Measurements from ENCODE around the gene DHX58. TPM values are rescaled to one million over a fixed set of nuclear protein-coding genes. Genes with fewer than 3 reads are reported as not detected.
A peak's percentile ranks its signal among the peaks of the same experiment; 100 is the strongest.

Gene DHX58
- total RNA-seq, 8 experiments from 2014 or later: 0.33 to 29.3 (median 3.3) TPM

DNA sequence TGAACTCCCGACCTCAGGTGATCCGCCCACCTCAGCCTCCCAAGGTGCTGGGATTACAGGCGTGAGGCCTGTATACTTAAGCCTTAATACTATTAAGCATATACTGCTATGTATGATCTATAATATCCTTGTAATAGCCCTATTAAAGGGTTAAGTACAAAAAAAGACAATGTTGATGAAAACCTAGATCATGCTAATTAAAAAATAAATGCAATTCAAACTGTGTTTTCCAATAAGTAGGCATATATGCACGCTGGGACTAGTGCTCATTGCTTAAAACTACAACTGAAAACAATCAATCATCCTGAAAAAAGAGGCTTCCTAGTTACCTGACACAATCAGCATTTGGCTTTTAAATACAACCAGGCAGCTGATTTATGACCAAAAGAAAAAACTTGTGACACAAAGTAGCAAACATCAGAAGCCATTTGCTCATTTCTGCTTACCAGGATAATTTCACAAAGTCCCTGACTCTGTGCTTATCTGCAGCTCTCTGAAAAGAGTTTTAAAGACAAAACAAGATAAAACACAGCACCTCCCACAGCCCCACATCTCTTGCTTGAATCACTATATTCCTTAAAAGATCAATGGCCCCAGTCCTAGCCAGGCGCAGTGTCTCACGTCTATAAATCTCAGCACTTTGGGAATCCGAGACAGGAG, 25.3 kb downstream of the DHX58 start:
- Histone ChIP-seq H3K4me1 (replicated peaks in 1 of 2) (peaks cover 7% of the 10 kb centered on the region in 2 donors), H3K4me3 (no peak overlapping the region), H3K27ac (no peak overlapping the region)
- WGBS, 10 experiments: 0 to 64% (median 32%) methylated on average over 1 to 7 of the region's 7 CpGs; no CpG with 5 or more reads in 2 of the 10 experiments
- ATAC-seq (replicated peaks in 6 of 8): no peak
- in situ Hi-C loops (cut with MboI; ENCODE audit: low pct_unique_long_range_greater_than_20kb in 2 of 9, low sequenced_read_pairs in 9 of 9, unreplicated experiment in 9 of 9): no loop called here

DNA sequence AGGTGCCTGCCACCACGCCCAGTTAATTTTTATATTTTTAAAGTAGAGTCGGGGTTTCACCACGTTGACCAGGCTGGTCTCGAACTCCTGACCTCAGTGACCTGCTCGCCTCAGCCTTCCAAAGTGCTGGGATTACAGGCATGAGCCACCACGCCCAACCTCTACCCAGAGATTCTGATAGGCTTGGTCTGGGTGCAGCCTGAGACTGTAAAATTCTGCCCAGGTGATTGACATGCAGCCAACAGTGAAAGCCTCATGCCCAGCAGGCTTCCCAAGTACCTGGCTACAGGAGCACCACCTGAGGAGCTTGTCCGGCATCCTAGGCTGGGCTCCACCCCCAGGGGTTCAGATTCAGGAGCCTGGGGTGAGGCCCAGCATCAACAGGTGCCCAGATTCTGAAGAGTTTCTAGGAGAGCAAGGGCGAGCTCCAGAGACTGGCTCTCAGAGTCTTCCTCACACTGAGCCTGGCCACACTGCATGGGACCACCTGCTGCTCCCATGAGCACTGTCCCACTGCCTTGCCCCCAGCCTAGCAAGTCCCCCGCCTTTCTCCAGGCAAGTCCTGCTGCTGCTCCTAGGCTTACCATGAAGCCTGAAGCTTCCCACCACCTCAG, 30.9 kb downstream of the DHX58 start:
- no peaks in the 10 kb centered on the region for H3K4me1 ChIP-seq (replicated peaks in 1 of 2)
- no peak overlapping the region for H3K27ac ChIP-seq
- H3K4me3 ChIP-seq: no peak overlapping the region
- WGBS, 10 experiments: 30 to 93% (median 80%) methylated on average over 1 to 7 of the region's 9 CpGs; no CpG with 5 or more reads in 3 of the 10 experiments
- no peak for ATAC-seq (replicated peaks in 6 of 8)
- in situ Hi-C loops (cut with MboI; ENCODE audit: low pct_unique_long_range_greater_than_20kb in 2 of 9, low sequenced_read_pairs in 9 of 9, unreplicated experiment in 9 of 9): no loop called here

DNA sequence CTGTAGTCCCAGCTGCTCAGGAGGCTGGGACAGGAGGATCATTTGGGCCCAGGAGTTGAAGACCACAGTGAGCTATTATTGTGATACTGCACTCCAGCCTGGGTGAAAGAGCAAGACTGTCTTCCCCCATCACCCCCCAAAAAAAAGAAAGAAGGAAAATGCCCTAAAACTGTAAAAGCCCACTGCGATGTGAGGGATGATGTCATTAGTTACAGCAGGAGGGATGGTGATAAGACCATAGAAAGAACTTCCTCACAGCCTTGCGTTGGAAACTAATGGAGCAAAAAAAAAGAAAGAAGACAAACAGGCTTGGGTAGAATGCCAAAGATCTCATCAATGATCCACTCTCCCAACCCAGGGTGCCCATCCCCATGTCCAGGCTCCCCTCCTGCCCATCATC, 33.0 kb downstream of the DHX58 start:
- 50 to 100% (median 88%) methylated on average over 1 to 2 of the region's 2 CpGs; no CpG with 5 or more reads in 3 of the 10 experiments for WGBS, 10 experiments
- Histone ChIP-seq H3K27ac (no peak overlapping the region), H3K4me1 (replicated peaks in 1 of 2) (no peaks in the 10 kb centered on the region), H3K4me3 (no peak overlapping the region)
- in situ Hi-C loops (cut with MboI; ENCODE audit: low pct_unique_long_range_greater_than_20kb in 2 of 9, low sequenced_read_pairs in 9 of 9, unreplicated experiment in 9 of 9): no loop called here
- no peak for ATAC-seq (replicated peaks in 6 of 8)

DNA sequence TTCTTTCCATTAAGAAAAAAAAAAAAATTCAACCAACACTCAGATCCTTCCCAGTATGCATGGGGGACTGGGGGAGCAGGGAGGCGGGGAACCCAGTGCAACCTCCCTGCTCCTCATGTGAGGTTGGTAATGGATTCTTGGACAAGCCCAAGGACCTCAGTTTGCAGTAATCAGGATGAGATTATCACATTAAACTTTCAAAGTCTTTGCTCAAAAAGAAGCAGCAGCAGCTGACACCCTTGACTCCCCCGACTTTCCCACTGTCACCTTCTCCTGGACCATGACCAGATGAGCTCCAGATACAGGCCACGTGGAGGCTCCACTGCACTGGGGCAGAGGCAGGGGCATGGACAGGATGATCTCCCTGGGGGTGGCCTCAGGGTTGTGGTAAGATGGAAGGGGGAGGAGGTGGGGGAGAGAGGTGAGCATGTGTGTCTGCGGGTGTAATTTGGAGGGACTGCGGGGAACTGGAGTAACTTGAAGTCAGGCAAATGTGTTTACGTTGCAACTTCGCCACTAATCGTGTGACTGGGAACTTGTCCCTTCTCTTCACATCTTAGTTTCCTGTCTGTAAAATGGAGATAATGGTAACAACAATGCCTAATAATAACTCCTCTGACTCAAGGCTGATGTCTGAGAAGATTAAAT, 34.0 kb downstream of the DHX58 start:
- ATAC-seq (replicated peaks in 6 of 8): no peak
- in situ Hi-C loops (cut with MboI; ENCODE audit: low pct_unique_long_range_greater_than_20kb in 2 of 9, low sequenced_read_pairs in 9 of 9, unreplicated experiment in 9 of 9): no loop called here
- 40 to 94% (median 75%) methylated on average over 1 to 2 of the region's 8 CpGs; no CpG with 5 or more reads in 5 of the 10 experiments for WGBS, 10 experiments
- Histone ChIP-seq H3K4me1 (replicated peaks in 1 of 2) (no peaks in the 10 kb centered on the region), H3K27ac (no peak overlapping the region), H3K4me3 (no peak overlapping the region)

DNA sequence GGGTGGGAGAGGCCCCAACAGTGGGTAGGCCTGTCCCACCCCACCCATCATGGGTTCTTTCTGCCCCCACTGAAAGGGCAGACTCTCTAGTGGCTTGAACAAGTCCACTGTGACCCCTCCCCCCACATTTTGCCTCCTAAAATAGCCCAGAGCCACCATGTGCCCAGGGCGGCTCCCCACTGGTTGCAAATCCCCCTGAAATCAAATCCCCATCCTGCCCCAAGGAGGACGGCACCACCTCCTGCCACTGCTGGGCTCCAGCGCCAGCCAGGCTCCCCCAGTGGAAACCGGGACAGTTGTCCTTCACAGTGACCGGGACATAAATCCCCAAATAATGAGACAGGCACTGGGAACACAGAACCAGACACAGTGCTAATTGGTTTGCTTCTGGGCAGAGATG, 34.8 kb downstream of the DHX58 start:
- no peak for ATAC-seq (replicated peaks in 6 of 8)
- Histone ChIP-seq H3K27ac (no peak overlapping the region), H3K4me1 (replicated peaks in 1 of 2) (no peaks in the 10 kb centered on the region), H3K4me3 (no peak overlapping the region)
- 50 to 80% (median 60%) methylated on average over 1 to 2 of the region's 5 CpGs; no CpG with 5 or more reads in 6 of the 10 experiments for WGBS, 10 experiments
- in situ Hi-C loops (cut with MboI; ENCODE audit: low pct_unique_long_range_greater_than_20kb in 2 of 9, low sequenced_read_pairs in 9 of 9, unreplicated experiment in 9 of 9): no loop called here

DNA sequence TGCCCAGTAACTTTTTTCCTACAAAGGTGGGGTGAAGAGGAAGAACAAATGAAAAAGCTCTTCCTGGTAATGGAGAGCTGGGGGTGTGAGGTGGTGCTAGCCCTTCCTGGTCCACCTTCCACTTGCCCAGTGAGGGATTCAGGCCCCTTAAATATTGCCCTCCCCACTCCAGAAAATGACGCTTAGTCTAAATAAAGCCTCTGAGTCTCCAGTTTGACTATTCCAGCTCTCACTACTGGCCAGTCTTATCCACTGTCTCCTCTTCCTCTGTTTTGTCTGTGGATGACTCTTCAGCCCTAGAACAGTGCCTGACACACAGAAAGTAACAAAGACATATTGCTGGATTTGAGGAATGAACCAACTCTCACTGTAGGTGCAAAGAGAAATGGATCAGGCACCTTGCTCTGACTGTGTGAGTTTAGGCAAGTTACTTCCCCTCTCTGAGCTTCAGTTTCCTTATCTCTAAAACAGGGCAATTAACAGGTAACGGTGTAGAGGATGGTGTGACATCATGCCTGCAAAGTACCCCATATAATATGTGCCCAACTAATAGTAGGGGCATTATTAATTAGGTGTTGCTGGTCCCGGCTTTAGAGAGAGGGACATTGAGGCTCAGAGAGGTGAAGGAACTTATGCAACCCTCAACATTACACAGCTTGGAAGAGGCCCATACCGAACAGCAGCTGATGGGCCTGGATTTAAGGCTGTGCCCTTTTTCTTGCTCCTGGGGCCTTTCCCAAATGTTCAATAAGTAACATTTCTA, 35.5 kb downstream of the DHX58 start:
- peaks cover 3 to 4% of the 10 kb centered on the region in 2 donors for H3K4me1 ChIP-seq (replicated peaks in 1 of 2)
- 60 to 100% (median 80%) methylated on average over 1 to 3 of the region's 4 CpGs; no CpG with 5 or more reads in 3 of the 10 experiments for WGBS, 10 experiments
- H3K4me3 ChIP-seq: no peak overlapping the region
- in situ Hi-C loops (cut with MboI; ENCODE audit: low pct_unique_long_range_greater_than_20kb in 2 of 9, low sequenced_read_pairs in 9 of 9, unreplicated experiment in 9 of 9): no loop called here
- H3K27ac ChIP-seq: no peak overlapping the region
- ATAC-seq (replicated peaks in 6 of 8): no peak

DNA sequence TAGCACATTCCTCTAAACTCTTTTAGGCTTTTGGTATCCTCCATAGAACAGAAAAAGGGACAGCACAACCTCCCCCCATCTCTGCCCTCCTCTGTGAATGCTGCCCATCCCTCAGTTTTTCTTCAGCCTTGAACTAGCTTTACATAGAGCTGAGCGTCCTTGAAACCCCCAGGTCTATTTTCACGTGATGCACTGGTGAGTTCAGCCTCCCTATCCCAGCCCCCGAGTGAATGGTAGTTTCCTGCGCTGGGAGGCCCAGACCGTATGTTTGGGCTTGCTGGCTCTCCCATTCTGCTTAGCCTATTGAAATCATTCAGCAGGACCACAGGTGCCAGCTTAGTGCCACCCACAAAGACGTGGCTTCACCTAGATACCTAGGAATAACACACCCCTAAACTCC, 36.7 kb downstream of the DHX58 start:
- 17 to 90% (median 69%) methylated on average over 1 to 4 of the region's 6 CpGs; no CpG with 5 or more reads in 5 of the 10 experiments for WGBS, 10 experiments
- ATAC-seq (replicated peaks in 6 of 8): no peak
- in situ Hi-C loops (cut with MboI; ENCODE audit: low pct_unique_long_range_greater_than_20kb in 2 of 9, low sequenced_read_pairs in 9 of 9, unreplicated experiment in 9 of 9): no loop called here
- Histone ChIP-seq H3K27ac (no peak overlapping the region), H3K4me1 (replicated peaks in 1 of 2) (peaks cover 3 to 6% of the 10 kb centered on the region in 2 donors), H3K4me3 (no peak overlapping the region)

DNA sequence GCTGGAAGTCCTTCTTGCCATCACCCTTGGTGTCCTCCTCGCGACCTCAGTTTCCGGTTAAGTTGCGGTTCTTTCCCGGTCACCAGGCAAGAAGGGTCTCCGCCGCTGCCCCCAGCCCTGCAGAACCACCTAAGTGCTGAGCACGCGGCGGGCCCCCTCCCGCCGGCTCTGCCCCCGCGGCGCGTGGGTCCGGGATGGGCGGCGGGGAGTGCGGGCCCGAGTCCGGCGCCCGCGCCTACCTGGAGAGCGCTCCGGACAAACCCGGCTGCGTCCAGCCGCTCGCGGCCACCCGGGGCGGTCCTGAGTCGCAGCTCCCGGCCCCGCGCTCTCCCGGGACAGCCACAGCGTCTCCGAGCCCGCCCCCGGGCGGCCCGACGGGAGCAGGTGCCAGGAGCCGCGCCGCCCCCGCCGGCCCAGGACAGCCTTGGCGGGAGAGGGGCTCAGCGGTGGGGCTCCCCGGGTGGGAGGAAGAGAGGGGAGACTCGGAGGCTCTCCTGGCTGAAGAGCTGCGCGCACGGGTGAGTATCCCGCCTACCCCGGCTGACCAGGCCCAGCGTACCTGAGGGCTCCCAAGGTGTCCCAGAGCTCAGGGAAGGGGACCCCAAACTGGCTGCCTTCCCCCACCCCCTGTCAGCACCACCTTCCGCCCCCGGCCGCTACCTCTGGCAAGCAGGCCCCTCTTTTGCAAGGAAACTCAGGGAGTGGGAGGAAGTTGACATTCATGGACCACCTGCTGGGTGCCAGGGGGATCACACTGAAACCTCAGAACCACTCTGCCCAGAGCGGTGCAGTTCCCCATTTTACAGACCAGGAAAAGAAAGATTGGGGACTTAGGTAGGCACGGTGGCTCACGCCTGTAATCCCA, 40.0 kb downstream of the DHX58 start:
- in situ Hi-C loops (cut with MboI; ENCODE audit: low pct_unique_long_range_greater_than_20kb in 2 of 9, low sequenced_read_pairs in 9 of 9, unreplicated experiment in 9 of 9): no loop called here

DNA sequence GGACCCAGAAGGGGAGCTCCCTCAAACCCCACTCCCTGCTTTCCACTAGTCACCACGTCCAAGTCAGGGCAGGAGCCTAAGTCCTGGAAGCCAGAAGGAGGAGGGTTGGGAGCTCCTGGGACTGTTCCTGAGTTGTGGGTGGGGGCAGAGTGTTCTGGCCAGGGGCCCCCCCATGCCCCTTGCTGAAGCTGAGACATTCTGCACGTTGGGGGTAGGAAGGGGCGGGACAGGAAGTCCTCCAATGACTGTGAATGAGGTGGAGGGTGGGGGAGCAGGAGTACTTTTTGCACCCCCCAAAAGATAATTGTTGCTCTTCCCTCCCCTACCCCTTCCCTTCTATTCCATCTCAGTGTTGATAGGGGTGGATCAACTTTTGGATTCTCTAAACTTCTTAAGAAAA, 40.7 kb downstream of the DHX58 start:
- Histone ChIP-seq H3K27ac (no peak overlapping the region), H3K4me1 (replicated peaks in 1 of 2) (peaks cover 9 to 21% of the 10 kb centered on the region in 2 donors), H3K4me3 (peak overlapping the region in 1 of 5 donors; percentile 28)
- in situ Hi-C loops (cut with MboI; ENCODE audit: low pct_unique_long_range_greater_than_20kb in 2 of 9, low sequenced_read_pairs in 9 of 9, unreplicated experiment in 9 of 9): no loop called here
- no CpG with 5 or more reads among the region's 3 CpGs for WGBS, 10 experiments
- no peak for ATAC-seq (replicated peaks in 6 of 8)

More for the DNA sequence above, 40.0 kb downstream of the DHX58 start:
- H3K4me3 ChIP-seq: peak overlapping the region in 4 of 5 donors; percentile 10 to 28 (median 22)
- no peak overlapping the region for H3K27ac ChIP-seq
- peak; percentile 57 to 80 (median 76) for ATAC-seq (replicated peaks in 6 of 8)
- peaks cover 9 to 15% of the 10 kb centered on the region in 2 donors for H3K4me1 ChIP-seq (replicated peaks in 1 of 2)
- WGBS, 10 experiments: 4% methylated on average over 5 of the region's 67 CpGs; no CpG with 5 or more reads in 9 of the 10 experiments

DNA sequence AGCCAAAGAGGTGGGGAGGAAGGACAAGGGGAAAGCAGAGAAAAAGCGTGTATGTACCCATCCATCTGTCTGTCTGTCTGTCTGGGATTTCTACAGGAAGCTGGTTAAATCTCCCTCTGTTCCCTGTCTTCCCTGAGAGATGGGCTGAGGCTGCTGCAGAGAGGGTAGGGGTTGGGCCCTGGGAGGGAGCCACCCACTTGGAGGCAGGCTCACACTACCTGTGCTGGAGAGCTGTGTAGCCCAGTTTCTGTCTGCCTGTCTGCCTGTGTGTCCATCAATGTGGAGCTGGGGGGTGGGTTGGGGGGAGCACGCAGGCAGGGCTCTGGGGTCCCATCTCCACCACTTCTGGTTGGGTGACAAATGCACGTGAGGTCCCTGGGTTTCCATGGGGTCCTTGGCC, 43.5 kb downstream of the DHX58 start:
- no peak overlapping the region for H3K4me3 ChIP-seq
- ATAC-seq (replicated peaks in 6 of 8): no peak
- H3K27ac ChIP-seq: no peak overlapping the region
- no CpG with 5 or more reads among the region's 3 CpGs for WGBS, 10 experiments
- H3K4me1 ChIP-seq (replicated peaks in 1 of 2): peaks cover 9 to 21% of the 10 kb centered on the region in 2 donors
- in situ Hi-C loops (cut with MboI; ENCODE audit: low pct_unique_long_range_greater_than_20kb in 2 of 9, low sequenced_read_pairs in 9 of 9, unreplicated experiment in 9 of 9): no loop called here

DNA sequence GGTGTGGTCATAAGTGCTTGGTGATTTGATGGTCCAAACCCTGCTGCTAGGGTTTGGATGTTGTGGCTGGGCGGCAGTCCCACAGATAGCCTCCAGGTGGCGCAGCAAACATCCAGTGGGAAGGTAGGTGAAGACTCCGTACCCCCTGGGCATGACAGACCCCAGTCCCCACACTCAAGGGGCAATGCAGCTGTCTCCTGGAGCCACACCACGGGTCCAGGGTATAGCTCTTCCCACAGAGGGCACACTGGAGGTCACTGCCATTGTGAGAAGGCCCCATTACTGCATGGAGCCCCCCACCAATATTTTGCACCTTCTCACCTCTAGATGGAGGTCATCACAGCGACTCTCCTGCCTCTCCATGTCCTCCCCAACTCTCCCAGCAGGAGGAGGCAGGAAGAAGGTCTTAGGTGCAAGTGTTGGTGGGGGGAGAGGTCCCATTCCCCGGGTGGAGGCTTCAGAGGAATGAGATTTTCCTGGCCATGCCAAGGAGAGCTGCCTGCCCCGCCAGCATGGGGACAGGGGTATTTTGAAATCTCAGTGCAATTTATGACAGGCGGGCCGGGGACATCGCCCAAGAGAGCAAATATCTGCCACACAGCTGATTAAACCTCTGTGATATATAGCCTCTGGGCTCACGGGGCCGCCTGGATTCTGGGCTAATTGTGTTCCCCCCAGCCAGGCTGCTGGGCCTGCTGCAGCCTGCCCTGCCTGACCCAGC, 45.0 kb downstream of the DHX58 start:
- in situ Hi-C loops (cut with MboI; ENCODE audit: low pct_unique_long_range_greater_than_20kb in 2 of 9, low sequenced_read_pairs in 9 of 9, unreplicated experiment in 9 of 9): no loop called here
- peak; percentile 68 to 91 (median 80) for ATAC-seq (replicated peaks in 6 of 8)
- WGBS, 10 experiments: 0 to 64% (median 21%) methylated on average over 1 to 6 of the region's 12 CpGs; no CpG with 5 or more reads in 5 of the 10 experiments

DNA sequence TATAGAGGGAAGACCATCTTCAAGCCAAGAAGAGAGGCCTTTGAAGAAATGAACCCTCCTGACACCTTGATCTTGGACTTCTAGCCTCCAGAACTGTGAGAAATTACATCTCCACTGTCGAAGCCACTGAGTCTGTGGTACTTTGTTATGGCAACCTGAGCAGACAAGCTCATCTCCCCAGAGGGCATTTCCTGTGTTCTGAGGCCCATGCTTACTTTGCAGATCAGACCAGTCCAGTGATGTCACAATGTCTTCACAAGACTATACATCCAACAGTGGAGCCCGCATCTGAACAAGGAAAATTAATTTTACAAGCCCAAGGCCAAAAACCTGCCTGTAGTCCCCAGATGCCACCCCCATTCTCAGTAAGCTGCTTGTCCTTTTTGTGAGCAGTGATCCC, 47.3 kb downstream of the DHX58 start:
- WGBS, 10 experiments: 20 to 92% (median 77%) methylated on average over 1 to 2 of the region's 2 CpGs; no CpG with 5 or more reads in 5 of the 10 experiments
- Histone ChIP-seq H3K27ac (no peak overlapping the region), H3K4me3 (no peak overlapping the region), H3K4me1 (replicated peaks in 1 of 2) (peaks cover 7 to 17% of the 10 kb centered on the region in 2 donors)
- in situ Hi-C loops (cut with MboI; ENCODE audit: low pct_unique_long_range_greater_than_20kb in 2 of 9, low sequenced_read_pairs in 9 of 9, unreplicated experiment in 9 of 9): no loop called here
- no peak for ATAC-seq (replicated peaks in 6 of 8)

More for the DNA sequence above, 45.0 kb downstream of the DHX58 start:
- no peak overlapping the region for H3K27ac ChIP-seq
- no peak overlapping the region for H3K4me3 ChIP-seq
- H3K4me1 ChIP-seq (replicated peaks in 1 of 2): peaks cover 13 to 21% of the 10 kb centered on the region in 2 donors
